HepG2 (cell line): ENCODE measurements around the gene NFKB1. TPM values are rescaled to one million over a fixed set of nuclear protein-coding genes. Genes with fewer than 3 reads are reported as not detected.

Source experiments
- AGO1 ChIP-seq: fragments of 200-400 bp; formaldehyde crosslinking; IDR thresholded peaks from 2 replicates; pipeline ENCODE4 v1.6.1; 2017; ENCODE audit warnings: mild to moderate bottlenecking, low read depth, low read length, moderate library complexity; ENCODE audit not compliant: poor library complexity, severe bottlenecking
- ATRX ChIP-seq: sonication (generic); formaldehyde crosslinking; IDR thresholded peaks from 2 replicates; pipeline ENCODE4 v1.4.0; 2020; ENCODE audit warnings: missing genetic modification reagents, borderline replicate concordance
- BCL6 ChIP-seq: IDR thresholded peaks from 2 replicates; pipeline ENCODE4 v1.6.1; 2016; ENCODE audit warnings: missing genetic modification reagents, missing compliant biosample characterization
- EEA1 ChIP-seq: sonication (generic); formaldehyde crosslinking; IDR thresholded peaks from 2 replicates; pipeline ENCODE4 v1.5.1; 2020; ENCODE audit warnings: mild to moderate bottlenecking, missing genetic modification reagents, borderline replicate concordance
- HNRNPK ChIP-seq: fragments of 200-400 bp; formaldehyde crosslinking; IDR thresholded peaks from 2 replicates; pipeline ENCODE4 v1.6.1; 2018; ENCODE audit warnings: low read length, low read depth, moderate library complexity, mild to moderate bottlenecking; ENCODE audit not compliant: poor library complexity, severe bottlenecking
- MAX ChIP-seq: IDR thresholded peaks from 2 replicates; pipeline ENCODE4 v1.6.1; 2012; ENCODE audit warnings: inconsistent platforms
- PLSCR1 ChIP-seq: sonication (generic); formaldehyde crosslinking; IDR thresholded peaks from 2 replicates; pipeline ENCODE4 v1.5.0; 2020; ENCODE audit warnings: missing genetic modification reagents, mild to moderate bottlenecking, borderline replicate concordance
- TP53 ChIP-seq: sonication (generic); formaldehyde crosslinking; conservative IDR thresholded peaks from 2 replicates; pipeline ENCODE4 v1.4.0; 2020; ENCODE audit warnings: missing genetic modification reagents
- ZFX ChIP-seq: sonication (generic); formaldehyde crosslinking; IDR thresholded peaks from 2 replicates; pipeline ENCODE4 v1.4.0; 2020; ENCODE audit warnings: mild to moderate bottlenecking, low read depth, missing genetic modification reagents, moderate library complexity
- ZKSCAN1 ChIP-seq: fragments of 150-350 bp; IDR thresholded peaks from 2 replicates; pipeline ENCODE4 v1.6.1; 2014; ENCODE audit warnings: low read length
- ZNF282 ChIP-seq: fragments of 450-650 bp; IDR thresholded peaks from 2 replicates; pipeline ENCODE4 v1.6.1; 2018; ENCODE audit not compliant: partially characterized antibody
- ZNF546 ChIP-seq: sonication (generic); formaldehyde crosslinking; conservative IDR thresholded peaks from 2 replicates; pipeline ENCODE4 v1.8.1; 2023; ENCODE audit warnings: mild to moderate bottlenecking, missing genetic modification reagents
- ZNF550 ChIP-seq: sonication (generic); formaldehyde crosslinking; IDR thresholded peaks from 2 replicates; pipeline ENCODE4 v1.4.0; 2020; ENCODE audit warnings: mild to moderate bottlenecking, missing genetic modification reagents, borderline replicate concordance
- ZNF556 ChIP-seq: sonication (generic); formaldehyde crosslinking; IDR thresholded peaks from 2 replicates; pipeline ENCODE4 v1.4.0; 2020; ENCODE audit warnings: mild to moderate bottlenecking, missing genetic modification reagents, borderline replicate concordance
- ZNF746 ChIP-seq: sonication (generic); formaldehyde crosslinking; IDR thresholded peaks from 2 replicates; pipeline ENCODE4 v1.8.0; 2022; ENCODE audit warnings: mild to moderate bottlenecking, missing genetic modification reagents
- ZSCAN25 ChIP-seq: sonication (generic); formaldehyde crosslinking; IDR thresholded peaks from 2 replicates; pipeline ENCODE4 v1.8.0; 2022; ENCODE audit warnings: mild to moderate bottlenecking, missing genetic modification reagents
- polyA plus RNA-seq, 8 experiments: library from polyadenylated mRNA; depleted of rRNA in 3 of 8; stranded (reverse) in 7 of 8; unstranded in 1 of 8; fragments of >200 nt; fragmentation: Illumina TruSeq in 4 of 8; extraction: Trizol in 4 of 8; gene quantifications; 2 replicates each; pipeline versions ENCODE4 v1.2.1 to v1.2.3, GENCODE V29; 2011 to 2016; ENCODE audit warnings: low read depth in 4 of 8, missing spikeins in 1 of 8, mixed read lengths in 1 of 8; ENCODE audit not compliant: insufficient read depth in 1 of 8
- total RNA-seq, 5 experiments: library from RNA; depleted of rRNA; stranded (reverse); fragments of >200 nt; fragmentation: Illumina TruSeq; extraction: Trizol; gene quantifications; 2 replicates each; pipeline ENCODE4 v1.2.3, GENCODE V29; 2016; ENCODE audit warnings: low read depth in 1 of 5
- TF ChIP-seq, protein P1 (sequence below): sonication (generic); formaldehyde crosslinking; IDR thresholded peaks from 2 replicates; pipeline ENCODE4 v1.4.0; 2020; ENCODE audit warnings: mild to moderate bottlenecking, missing genetic modification reagents
- TF ChIP-seq, protein P2 (sequence below): sonication (generic); formaldehyde crosslinking; IDR thresholded peaks from 2 replicates; pipeline ENCODE4 v1.4.0; 2020; ENCODE audit warnings: mild to moderate bottlenecking, missing genetic modification reagents
- TF ChIP-seq, protein P3 (sequence below): sonication (generic); formaldehyde crosslinking; IDR thresholded peaks from 2 replicates; pipeline ENCODE4 v1.5.0; 2020; ENCODE audit warnings: missing genetic modification reagents, mild to moderate bottlenecking, borderline replicate concordance

Gene NFKB1
- total and polyA plus RNA-seq, 2 of the 13 experiments (the other 11 are each of a cell fraction or from before 2014, with no cell fraction given), result 15.4 to 31.6 TPM

- TF ChIP-seq, protein P1, sequence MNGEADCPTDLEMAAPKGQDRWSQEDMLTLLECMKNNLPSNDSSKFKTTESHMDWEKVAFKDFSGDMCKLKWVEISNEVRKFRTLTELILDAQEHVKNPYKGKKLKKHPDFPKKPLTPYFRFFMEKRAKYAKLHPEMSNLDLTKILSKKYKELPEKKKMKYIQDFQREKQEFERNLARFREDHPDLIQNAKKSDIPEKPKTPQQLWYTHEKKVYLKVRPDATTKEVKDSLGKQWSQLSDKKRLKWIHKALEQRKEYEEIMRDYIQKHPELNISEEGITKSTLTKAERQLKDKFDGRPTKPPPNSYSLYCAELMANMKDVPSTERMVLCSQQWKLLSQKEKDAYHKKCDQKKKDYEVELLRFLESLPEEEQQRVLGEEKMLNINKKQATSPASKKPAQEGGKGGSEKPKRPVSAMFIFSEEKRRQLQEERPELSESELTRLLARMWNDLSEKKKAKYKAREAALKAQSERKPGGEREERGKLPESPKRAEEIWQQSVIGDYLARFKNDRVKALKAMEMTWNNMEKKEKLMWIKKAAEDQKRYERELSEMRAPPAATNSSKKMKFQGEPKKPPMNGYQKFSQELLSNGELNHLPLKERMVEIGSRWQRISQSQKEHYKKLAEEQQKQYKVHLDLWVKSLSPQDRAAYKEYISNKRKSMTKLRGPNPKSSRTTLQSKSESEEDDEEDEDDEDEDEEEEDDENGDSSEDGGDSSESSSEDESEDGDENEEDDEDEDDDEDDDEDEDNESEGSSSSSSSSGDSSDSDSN (CRISPR knock-in tag), result 0 out of 2 replicates have a peak, but pooled peaks have one; percentile 28
- TF ChIP-seq ATRX (CRISPR knock-in tag), result no peak
- no peak for TF ChIP-seq ZKSCAN1
- no peak; the same call in 1 of the 2 replicates for TF ChIP-seq ZFX (CRISPR knock-in tag)
- TF ChIP-seq TP53, result no peak
- TF ChIP-seq AGO1, result no peak
- TF ChIP-seq BCL6, result peak; percentile 15; the same call in 1 of the 2 replicates
- no peak for TF ChIP-seq ZNF282
- no peak for TF ChIP-seq ZNF746 (CRISPR knock-in tag)
- no peak for TF ChIP-seq ZNF546 (CRISPR knock-in tag)
- peak; percentile 37; the same call in 1 of the 2 replicates for TF ChIP-seq MAX
- no peak for TF ChIP-seq ZNF550 (CRISPR knock-in tag)
- TF ChIP-seq ZNF556 (CRISPR knock-in tag), result no peak
- TF ChIP-seq EEA1, result no peak
- no peak for TF ChIP-seq ZSCAN25
- TF ChIP-seq, protein P2, sequence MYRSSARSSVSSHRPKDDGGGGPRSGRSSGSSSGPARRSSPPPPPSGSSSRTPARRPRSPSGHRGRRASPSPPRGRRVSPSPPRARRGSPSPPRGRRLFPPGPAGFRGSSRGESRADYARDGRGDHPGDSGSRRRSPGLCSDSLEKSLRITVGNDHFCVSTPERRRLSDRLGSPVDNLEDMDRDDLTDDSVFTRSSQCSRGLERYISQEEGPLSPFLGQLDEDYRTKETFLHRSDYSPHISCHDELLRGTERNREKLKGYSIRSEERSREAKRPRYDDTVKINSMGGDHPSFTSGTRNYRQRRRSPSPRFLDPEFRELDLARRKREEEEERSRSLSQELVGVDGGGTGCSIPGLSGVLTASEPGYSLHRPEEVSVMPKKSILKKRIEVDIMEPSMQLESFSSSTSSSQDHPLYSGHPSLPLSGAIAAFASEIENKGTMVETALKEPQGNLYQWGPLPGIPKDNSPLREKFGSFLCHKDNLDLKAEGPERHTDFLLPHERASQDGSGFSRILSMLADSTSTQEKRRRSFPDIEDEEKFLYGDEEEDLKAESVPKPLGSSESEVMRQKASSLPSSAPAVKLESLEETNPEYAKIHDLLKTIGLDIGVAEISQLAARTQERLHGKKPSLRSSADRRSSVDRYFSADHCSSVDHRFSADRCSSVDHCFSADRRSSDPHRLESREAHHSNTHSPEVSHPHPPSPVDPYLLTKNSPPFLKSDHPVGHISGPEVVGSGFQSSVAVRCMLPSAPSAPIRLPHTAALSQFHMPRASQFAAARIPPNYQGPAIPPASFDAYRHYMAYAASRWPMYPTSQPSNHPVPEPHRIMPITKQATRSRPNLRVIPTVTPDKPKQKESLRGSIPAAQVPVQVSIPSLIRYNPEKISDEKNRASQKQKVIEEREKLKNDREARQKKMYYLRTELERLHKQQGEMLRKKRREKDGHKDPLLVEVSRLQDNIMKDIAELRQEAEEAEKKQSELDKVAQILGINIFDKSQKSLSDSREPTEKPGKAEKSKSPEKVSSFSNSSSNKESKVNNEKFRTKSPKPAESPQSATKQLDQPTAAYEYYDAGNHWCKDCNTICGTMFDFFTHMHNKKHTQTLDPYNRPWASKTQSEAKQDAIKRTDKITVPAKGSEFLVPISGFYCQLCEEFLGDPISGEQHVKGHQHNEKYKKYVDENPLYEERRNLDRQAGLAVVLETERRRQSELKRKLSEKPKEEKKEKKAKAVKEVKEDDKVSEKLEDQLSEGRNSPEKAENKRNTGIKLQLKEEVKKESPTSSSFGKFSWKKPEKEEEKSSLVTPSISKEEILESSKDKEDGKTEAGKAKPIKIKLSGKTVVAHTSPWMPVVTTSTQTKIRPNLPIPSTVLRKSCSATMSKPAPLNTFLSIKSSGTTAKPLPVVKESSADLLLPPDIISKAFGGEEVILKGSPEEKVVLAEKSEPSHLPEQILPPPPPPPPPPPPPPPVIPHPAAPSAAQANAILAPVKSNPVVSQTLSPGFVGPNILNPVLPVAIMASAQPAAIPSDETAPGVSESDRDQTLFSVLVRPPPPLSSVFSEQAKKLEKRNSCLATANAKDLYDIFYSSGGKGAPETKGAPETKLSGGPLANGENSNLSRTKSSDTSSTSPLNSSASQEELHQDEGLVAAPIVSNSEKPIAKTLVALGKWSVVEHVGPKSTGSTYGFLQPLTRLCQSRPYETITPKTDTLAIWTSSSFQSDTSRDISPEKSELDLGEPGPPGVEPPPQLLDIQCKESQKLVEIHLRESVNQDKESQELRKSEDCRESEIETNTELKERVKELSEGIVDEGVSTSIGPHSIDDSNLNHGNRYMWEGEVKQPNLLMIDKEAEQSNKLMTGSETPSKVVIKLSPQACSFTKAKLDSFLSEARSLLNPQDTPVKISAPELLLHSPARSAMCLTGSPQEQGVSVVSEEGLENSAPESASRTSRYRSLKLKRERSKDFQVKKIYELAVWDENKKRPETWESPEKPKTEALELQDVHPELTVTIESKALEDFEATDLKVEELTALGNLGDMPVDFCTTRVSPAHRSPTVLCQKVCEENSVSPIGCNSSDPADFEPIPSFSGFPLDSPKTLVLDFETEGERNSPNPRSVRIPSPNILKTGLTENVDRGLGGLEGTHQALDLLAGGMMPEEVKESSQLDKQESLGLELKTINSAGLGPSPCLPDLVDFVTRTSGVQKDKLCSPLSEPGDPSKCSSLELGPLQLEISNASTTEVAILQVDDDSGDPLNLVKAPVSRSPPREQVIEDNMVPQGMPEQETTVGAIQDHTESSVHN (CRISPR knock-in tag), result no peak
- TF ChIP-seq, protein P3, sequence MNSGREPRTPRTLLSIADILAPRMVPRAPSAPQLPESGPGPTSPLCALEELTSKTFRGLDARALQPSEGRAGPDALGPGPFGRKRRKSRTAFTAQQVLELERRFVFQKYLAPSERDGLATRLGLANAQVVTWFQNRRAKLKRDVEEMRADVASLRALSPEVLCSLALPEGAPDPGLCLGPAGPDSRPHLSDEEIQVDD (CRISPR knock-in tag), result no peak
- no peak for TF ChIP-seq PLSCR1 (CRISPR knock-in tag)
- TF ChIP-seq HNRNPK, result no peak
Observed at GRCh38 chr4:102478186-102478585, 23.0 kb upstream of the NFKB1 start (continued).
